HG02588 (cell line): Measurements from ENCODE around the gene CCDC28A.

Source experiments
- ATAC-seq: cut with Tn5 transposase; IDR thresholded peaks from one replicate; pipeline ENCODE4 v1.9.1; 2021; ENCODE audit warnings: mild to moderate bottlenecking, moderate library complexity; ENCODE audit not compliant: unreplicated experiment

Gene CCDC28A

DNA sequence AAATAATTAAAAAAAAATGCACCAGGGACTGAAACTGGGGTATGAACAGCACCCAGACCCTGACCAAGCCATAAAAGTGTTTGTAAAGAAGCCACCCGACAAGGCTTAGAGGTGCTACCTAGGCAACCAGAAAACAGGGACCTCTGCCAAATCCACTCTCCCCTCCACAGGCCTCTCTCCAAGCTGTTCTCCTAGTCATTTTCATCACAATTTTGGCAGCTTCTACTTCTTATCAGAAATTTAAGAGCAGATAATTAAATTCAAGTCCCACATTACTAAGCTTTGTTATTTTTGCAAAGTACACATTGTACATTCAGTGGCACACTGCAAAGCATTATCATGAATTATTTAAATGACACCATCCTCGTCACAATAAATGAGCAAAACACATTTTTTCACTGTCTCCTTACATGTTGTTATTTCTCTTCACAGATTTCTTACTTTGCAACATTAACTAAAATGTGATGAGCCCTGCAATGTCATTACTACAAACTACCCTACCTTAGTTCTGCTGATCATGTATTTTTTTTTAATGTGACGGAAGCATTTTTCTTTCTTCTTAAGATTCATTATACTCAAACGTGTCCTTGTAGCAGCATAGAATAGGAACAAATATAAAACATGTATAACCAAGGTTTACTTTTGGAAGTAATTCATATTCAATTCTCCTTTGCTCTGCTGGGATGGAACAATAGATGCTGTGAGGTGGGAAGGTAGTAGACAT, 60.4 kb downstream of the CCDC28A start:
- no peak for ATAC-seq

DNA sequence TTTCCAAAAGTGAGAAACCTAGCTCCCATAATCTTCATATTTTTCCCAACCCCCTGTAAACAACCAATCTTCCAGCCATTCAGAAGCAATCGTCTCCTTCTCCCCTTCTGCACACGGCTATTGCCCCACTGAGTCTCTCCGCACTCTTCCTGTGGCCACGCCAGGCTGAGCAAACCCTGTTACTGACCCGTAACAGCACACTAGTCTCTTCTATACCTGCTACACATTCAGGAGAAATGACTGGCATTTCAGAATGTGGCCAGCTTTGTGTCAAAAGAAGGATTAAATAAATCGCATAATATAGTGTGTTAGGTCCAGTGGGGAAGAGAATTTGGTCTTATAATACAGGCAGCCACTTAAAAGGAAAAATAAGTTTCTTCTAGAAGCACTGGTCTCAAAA, 63.7 kb downstream of the CCDC28A start:
- no peak for ATAC-seq
